ENCODE data around the gene COL4A5. TPM values are rescaled to one million over a fixed set of nuclear protein-coding genes. Genes with fewer than 3 reads are reported as not detected.
"Not testable (repeated sequence)": the region's sequence is repeated elsewhere in the genome, so short reads cannot be mapped to it uniquely, and the experiment has no call there.

Gene COL4A5
- total RNA-seq, 4 donors from 2014 or later, result 9.9 to 31.7 (median 13.9) TPM

- TF ChIP-seq CTCF (IDR thresholded peaks at IDR 0.05), result no peak
- no peak for TF ChIP-seq POLR2A (IDR thresholded peaks at IDR 0.05)
- Histone ChIP-seq H3K9me3 (peaks cover 0 to 5% (median 0%) of the 10 kb centered on the region in 3 donors), H3K27me3 (no peaks in the 10 kb centered on the region), H3K4me3 (no peak overlapping the region), H3K4me1 (no peaks in the 10 kb centered on the region), H3K27ac (no peak overlapping the region), H3K36me3 (no peaks in the 10 kb centered on the region)
- intact Hi-C loops (cut with DNase I), result no loop called here
- DNase-seq, result no peak
Measured at GRCh38 chrX:108473979-108474378, 34.3 kb downstream of the COL4A5 start.

DNA sequence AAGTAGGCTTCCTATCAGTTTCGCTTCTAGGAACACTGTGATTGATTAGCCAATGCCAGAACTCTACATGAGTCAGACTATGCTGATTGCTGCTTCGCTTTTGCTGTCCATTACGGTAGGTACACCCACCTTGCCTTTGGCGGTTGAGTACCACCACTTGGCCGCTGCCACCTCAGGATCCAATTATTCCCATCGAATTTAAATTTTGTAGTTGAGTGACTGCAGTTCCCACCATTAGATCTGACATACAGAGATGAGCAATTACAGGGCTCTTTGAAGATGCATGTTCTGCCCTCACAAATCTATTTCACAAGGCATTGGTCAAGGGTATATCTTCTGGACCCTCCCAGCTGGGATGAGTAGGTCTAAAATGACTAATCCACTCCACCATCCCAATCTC, 41.9 kb downstream of the COL4A5 start:
- H3K27ac ChIP-seq; H3K4me3 ChIP-seq; intact Hi-C loops (cut with DNase I); H3K27me3 ChIP-seq; H3K9me3 ChIP-seq; H3K36me3 ChIP-seq; H3K4me1 ChIP-seq; DNase-seq: not testable (repeated sequence)
- WGBS, 2 donors, result 79 to 96% methylated on average over 6 of the region's 6 CpGs

DNA sequence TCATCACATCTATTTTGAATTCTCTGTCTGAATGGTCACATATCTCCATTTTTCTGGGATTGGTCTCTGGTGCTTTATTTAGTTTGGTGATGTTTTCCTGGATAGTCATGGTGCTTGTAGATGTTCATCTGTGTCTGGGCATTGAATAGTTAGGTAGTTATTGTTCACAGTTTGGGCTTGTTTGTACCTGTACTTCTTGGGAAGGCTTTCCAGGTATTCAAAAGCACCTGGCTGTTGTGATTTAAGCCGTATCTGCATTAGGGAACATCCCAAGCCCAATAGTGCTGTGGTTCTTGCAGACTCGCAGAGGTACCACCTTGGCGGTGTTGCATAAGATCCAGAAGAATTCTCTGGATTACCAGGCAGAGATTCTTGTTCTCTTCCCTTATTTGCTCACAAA, 44.6 kb downstream of the COL4A5 start:
- Histone ChIP-seq H3K27me3 (no peaks in the 10 kb centered on the region), H3K4me1 (no peaks in the 10 kb centered on the region), H3K27ac (no peak overlapping the region), H3K36me3 (no peaks in the 10 kb centered on the region), H3K4me3 (no peak overlapping the region), H3K9me3 (no peaks in the 10 kb centered on the region)
- DNase-seq, result no peak
- intact Hi-C loops (cut with DNase I), result no loop called here
- 62% methylated on average over 3 of the region's 3 CpGs; no CpG with 5 or more reads in 1 of the 2 donors for WGBS, 2 donors
- no peak for TF ChIP-seq POLR2A (IDR thresholded peaks at IDR 0.05)
- TF ChIP-seq CTCF (IDR thresholded peaks at IDR 0.05), result no peak

GRCh38 chrX:108485960-108486359, 46.3 kb downstream of the COL4A5 start:
- Histone ChIP-seq H3K27ac (no peak overlapping the region), H3K4me1 (no peaks in the 10 kb centered on the region), H3K27me3 (no peaks in the 10 kb centered on the region), H3K4me3 (no peak overlapping the region), H3K9me3 (no peaks in the 10 kb centered on the region), H3K36me3 (no peaks in the 10 kb centered on the region)
- WGBS, 2 donors, result 75 to 100% methylated on average over 1 to 2 of the region's 2 CpGs
- TF ChIP-seq CTCF (IDR thresholded peaks at IDR 0.05) (no peak), POLR2A (IDR thresholded peaks at IDR 0.05) (no peak)
- intact Hi-C loops (cut with DNase I), result no loop called here
- no peak for DNase-seq

GRCh38 chrX:108494406-108495090, 54.9 kb downstream of the COL4A5 start:
- Histone ChIP-seq H3K27ac (no peak overlapping the region), H3K4me1 (no peaks in the 10 kb centered on the region), H3K4me3 (no peak overlapping the region), H3K9me3 (no peaks in the 10 kb centered on the region), H3K27me3 (no peaks in the 10 kb centered on the region), H3K36me3 (no peaks in the 10 kb centered on the region)
- no peak for DNase-seq
- 60 to 72% methylated on average over 3 of the region's 3 CpGs for WGBS, 2 donors
- intact Hi-C loops (cut with DNase I), result no loop called here
- TF ChIP-seq POLR2A (IDR thresholded peaks at IDR 0.05), result no peak
- no peak for TF ChIP-seq CTCF (IDR thresholded peaks at IDR 0.05)

DNA sequence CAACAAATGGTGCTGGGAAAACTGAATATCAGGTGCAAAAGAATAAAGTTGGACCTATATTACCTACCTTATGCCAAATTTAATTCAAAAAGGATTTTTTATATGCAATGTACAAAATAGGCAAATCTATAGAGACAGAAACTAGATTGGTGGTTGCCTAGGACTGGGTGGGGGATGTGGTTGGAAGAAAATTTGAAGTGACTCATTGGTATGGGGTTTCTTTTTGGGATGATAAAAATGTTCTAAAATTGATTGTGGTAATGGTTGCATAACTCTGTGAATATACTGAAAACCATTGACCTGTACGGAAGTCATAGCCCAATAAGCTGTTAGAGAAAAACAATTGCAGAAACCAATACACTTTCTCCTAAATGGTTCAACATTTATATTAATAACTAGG, 72.1 kb downstream of the COL4A5 start:
- TF ChIP-seq CTCF (IDR thresholded peaks at IDR 0.05) (no peak), POLR2A (IDR thresholded peaks at IDR 0.05) (no peak)
- Histone ChIP-seq H3K27ac (no peak overlapping the region), H3K4me3 (no peak overlapping the region), H3K27me3 (no peaks in the 10 kb centered on the region), H3K36me3 (no peaks in the 10 kb centered on the region), H3K9me3 (no peaks in the 10 kb centered on the region), H3K4me1 (no peaks in the 10 kb centered on the region)
- DNase-seq, result no peak
- 73 to 94% methylated on average over 1 of the region's 1 CpG for WGBS, 2 donors
- intact Hi-C loops (cut with DNase I), result no loop called here

Data from esophagus squamous epithelium (tissue), 5 donors.